Measurements from ENCODE around the gene USP6NL.

Gene USP6NL

DNA sequence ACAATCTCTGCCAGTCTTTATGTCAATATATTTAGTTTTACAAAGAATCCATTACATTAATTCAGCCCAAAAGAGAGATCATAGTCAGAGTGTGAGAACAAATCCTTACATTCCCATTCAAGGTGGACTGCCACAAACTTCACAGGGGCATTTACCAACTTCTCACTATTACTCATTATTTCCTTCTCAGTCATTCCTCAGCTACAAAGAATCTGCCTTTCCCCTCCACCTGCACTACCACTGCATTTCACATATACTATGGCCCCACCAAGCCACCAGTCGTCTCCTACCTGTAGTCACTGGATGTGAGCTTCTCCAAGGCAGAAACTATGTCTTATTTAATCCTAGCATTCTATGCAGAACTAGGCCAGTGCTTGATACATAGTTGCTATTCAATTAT is 94.3 kb downstream of the USP6NL start:
- DNase-seq (ENCODE audit: low read depth): no peak
- TF ChIP-seq, protein P1, sequence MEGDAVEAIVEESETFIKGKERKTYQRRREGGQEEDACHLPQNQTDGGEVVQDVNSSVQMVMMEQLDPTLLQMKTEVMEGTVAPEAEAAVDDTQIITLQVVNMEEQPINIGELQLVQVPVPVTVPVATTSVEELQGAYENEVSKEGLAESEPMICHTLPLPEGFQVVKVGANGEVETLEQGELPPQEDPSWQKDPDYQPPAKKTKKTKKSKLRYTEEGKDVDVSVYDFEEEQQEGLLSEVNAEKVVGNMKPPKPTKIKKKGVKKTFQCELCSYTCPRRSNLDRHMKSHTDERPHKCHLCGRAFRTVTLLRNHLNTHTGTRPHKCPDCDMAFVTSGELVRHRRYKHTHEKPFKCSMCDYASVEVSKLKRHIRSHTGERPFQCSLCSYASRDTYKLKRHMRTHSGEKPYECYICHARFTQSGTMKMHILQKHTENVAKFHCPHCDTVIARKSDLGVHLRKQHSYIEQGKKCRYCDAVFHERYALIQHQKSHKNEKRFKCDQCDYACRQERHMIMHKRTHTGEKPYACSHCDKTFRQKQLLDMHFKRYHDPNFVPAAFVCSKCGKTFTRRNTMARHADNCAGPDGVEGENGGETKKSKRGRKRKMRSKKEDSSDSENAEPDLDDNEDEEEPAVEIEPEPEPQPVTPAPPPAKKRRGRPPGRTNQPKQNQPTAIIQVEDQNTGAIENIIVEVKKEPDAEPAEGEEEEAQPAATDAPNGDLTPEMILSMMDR (conservative IDR thresholded peaks at IDR 0.05; ENCODE audit: control insufficient read depth, insufficient read depth, low read depth, low read length): no peak
- no peak overlapping the region for H3K4me3 ChIP-seq (ENCODE audit: control insufficient read depth, low read depth, low read length)

DNA sequence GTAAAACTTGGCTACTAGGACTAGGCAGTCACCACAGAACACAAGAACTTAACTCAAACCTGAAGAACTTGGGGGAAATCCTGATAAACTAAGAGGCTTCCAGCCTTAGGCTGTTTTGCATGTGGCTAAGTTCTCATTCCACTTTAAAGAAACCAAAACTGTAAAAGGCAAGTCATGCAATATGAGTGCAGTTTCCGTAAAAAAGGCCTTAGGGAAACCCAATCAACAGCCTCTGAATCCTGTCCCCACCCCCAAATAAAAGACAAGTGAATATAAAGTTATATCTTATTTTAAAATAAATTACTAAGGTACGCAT is 95.1 kb downstream of the USP6NL start:
- H3K4me3 ChIP-seq (ENCODE audit: control insufficient read depth, low read depth, low read length): no peak overlapping the region
- DNase-seq (ENCODE audit: low read depth): no peak
- TF ChIP-seq, protein P1 (conservative IDR thresholded peaks at IDR 0.05; ENCODE audit: control insufficient read depth, insufficient read depth, low read depth, low read length): no peak

DNA sequence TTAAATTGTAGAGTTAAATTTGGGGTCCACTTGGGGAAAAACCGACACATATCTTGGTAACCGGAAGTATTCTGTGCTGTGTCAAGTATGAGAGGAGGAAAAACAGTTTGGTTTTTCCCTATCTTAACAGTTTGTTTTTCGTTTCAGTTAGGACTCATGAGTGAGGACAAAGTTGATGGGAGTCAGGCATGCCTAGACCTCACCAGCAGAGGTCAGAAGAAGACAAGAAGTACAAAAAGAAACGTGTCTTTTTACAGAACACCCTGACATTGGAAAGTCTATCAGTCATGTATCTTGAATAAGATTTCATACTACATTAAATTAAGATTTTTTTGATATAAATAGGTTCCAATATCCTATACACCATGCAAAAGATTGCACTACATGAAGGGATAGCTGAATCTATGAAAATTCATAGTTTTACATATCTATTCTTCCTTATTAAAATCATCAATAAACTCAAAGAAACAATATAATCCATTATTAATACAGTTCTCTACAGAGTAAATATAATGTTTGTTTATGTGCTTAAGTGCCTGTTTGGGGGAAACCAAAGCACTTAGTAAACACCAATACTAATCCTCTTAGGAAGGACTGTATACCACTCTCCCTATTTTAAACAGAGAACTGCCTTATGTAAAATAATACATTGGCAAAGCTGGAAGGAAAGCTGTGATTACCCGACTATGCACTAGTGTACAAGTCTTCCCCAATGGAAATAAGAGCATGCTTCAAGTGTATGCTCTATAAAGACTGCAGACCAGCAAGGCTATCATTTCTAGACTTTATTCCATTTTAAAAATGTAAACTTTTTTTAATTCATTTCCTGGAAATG is 95.6 kb downstream of the USP6NL start:
- TF ChIP-seq, protein P1 (conservative IDR thresholded peaks at IDR 0.05; ENCODE audit: control insufficient read depth, insufficient read depth, low read depth, low read length): peak; percentile 93
- DNase-seq (ENCODE audit: low read depth): peak; percentile 73
- H3K4me3 ChIP-seq (ENCODE audit: control insufficient read depth, low read depth, low read length): no peak overlapping the region

DNA sequence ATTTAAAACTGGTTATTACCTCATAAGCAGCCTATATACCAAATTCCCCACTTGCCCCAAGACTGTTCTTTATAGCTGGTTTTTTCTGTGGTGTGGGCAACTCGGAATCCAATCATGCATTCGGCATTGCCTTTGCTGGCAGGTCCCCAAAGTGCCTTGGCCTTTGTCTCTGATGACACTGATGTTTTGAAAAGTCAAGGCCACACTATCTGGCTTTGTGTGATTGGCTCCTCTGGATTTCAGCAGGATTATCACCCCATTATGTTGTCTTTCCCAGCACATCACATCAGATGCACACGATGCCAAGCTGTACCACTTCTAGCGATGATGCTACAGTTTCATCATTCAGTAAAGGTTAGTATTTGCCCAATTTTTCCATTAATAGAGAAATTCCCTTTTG is 97.7 kb downstream of the USP6NL start:
- TF ChIP-seq, protein P1 (conservative IDR thresholded peaks at IDR 0.05; ENCODE audit: control insufficient read depth, insufficient read depth, low read depth, low read length): no peak
- no peak for DNase-seq (ENCODE audit: low read depth)
- H3K4me3 ChIP-seq (ENCODE audit: control insufficient read depth, low read depth, low read length): no peak overlapping the region

DNA sequence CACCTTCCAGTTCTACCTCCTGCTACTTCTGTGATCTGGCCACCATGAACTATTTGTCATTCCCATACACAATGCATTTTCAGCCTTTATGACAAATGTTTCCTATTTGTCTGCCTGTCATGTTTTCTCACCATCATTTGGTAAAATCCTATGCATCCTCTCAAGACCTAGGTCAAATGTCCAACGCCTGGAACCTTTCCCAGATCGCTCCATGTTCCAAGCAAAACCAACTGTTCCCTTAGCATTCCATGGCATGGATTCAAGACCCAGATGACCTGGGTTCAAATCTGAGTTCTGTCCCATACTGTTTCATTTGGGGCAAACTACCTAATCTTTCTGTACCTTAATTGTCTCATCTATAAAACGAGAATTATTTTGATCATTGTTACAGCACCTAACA is 98.9 kb downstream of the USP6NL start:
- no peak overlapping the region for H3K4me3 ChIP-seq (ENCODE audit: control insufficient read depth, low read depth, low read length)
- DNase-seq (ENCODE audit: low read depth): no peak
- TF ChIP-seq, protein P1 (conservative IDR thresholded peaks at IDR 0.05; ENCODE audit: control insufficient read depth, insufficient read depth, low read depth, low read length): no peak

DNA sequence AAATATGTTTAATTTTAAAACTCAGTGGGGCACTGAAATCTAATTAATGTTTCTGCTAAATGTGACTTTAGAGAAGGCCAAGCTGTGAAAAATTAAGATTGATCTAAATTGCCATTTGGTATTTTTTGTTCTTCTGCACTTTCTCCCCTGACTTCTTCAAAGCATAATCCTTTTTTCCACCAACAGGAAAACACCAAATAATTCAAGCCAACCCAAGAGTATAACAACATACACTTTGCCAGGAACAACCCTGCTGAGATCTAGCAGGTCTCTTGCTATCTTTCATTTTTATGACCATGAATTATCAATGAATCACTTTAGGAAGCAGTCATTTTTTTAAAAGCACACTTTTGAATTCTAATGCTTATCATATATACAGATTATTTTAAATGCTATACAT is 100.1 kb downstream of the USP6NL start:
- DNase-seq (ENCODE audit: low read depth): no peak
- H3K4me3 ChIP-seq (ENCODE audit: control insufficient read depth, low read depth, low read length): no peak overlapping the region
- TF ChIP-seq, protein P1 (conservative IDR thresholded peaks at IDR 0.05; ENCODE audit: control insufficient read depth, insufficient read depth, low read depth, low read length): no peak

Data from fibroblast of mammary gland (primary cell).